ENCODE measurements around the gene TRPM3. TPM values are rescaled to one million over a fixed set of nuclear protein-coding genes. Genes with fewer than 3 reads are reported as not detected.

Gene TRPM3
- total RNA-seq, 1 experiment from 2014 or later, result 0.07 TPM

GRCh38 chr9:70580606-70581195 is 540.7 kb downstream of the TRPM3 start:
- no peak for DNase-seq (ENCODE audit: low read depth)

- DNase-seq (ENCODE audit: low read depth), result no peak
Measured at GRCh38 chr9:70579686-70580085, 541.7 kb downstream of the TRPM3 start.

GRCh38 chr9:70578720-70579119 is 542.7 kb downstream of the TRPM3 start:
- DNase-seq (ENCODE audit: low read depth), result no peak

- DNase-seq (ENCODE audit: low read depth), result no peak
Measured at GRCh38 chr9:70577671-70578070, 543.8 kb downstream of the TRPM3 start.

- no peak for DNase-seq (ENCODE audit: low read depth)
Measured at GRCh38 chr9:70576116-70576515, 545.3 kb downstream of the TRPM3 start.

GRCh38 chr9:70574151-70574837 is 547.1 kb downstream of the TRPM3 start:
- peak; percentile 59 for DNase-seq (ENCODE audit: low read depth)

GRCh38 chr9:70573308-70573707 is 548.1 kb downstream of the TRPM3 start:
- no peak for DNase-seq (ENCODE audit: low read depth)

- DNase-seq (ENCODE audit: low read depth), result no peak
Measured at GRCh38 chr9:70571258-70571657, 550.2 kb downstream of the TRPM3 start.

- DNase-seq (ENCODE audit: low read depth), result no peak
Measured at GRCh38 chr9:70569791-70570190, 551.6 kb downstream of the TRPM3 start.

GRCh38 chr9:70569070-70569772 is 552.2 kb downstream of the TRPM3 start:
- DNase-seq (ENCODE audit: low read depth), result peak; percentile 44

GRCh38 chr9:70567511-70567910 is 553.9 kb downstream of the TRPM3 start:
- peak; percentile 58 for DNase-seq (ENCODE audit: low read depth)

GRCh38 chr9:70566751-70567150 is 554.7 kb downstream of the TRPM3 start:
- DNase-seq (ENCODE audit: low read depth), result no peak

GRCh38 chr9:70566066-70566465 is 555.4 kb downstream of the TRPM3 start:
- no peak for DNase-seq (ENCODE audit: low read depth)

GRCh38 chr9:70564468-70565335 is 556.7 kb downstream of the TRPM3 start:
- DNase-seq (ENCODE audit: low read depth), result no peak

GRCh38 chr9:70563431-70564204 is 557.8 kb downstream of the TRPM3 start:
- peak; percentile 92 for DNase-seq (ENCODE audit: low read depth)

- DNase-seq (ENCODE audit: low read depth), result no peak
Measured at GRCh38 chr9:70563010-70563409, 558.4 kb downstream of the TRPM3 start.

GRCh38 chr9:70561786-70562395 is 559.5 kb downstream of the TRPM3 start:
- peak; percentile 44 for DNase-seq (ENCODE audit: low read depth)

GRCh38 chr9:70561111-70561510 is 560.3 kb downstream of the TRPM3 start:
- DNase-seq (ENCODE audit: low read depth), result no peak

- no peak for DNase-seq (ENCODE audit: low read depth)
Measured at GRCh38 chr9:70559102-70559501, 562.3 kb downstream of the TRPM3 start.

GRCh38 chr9:70557661-70558369 is 563.6 kb downstream of the TRPM3 start:
- DNase-seq (ENCODE audit: low read depth), result no peak
